Left cardiac atrium (tissue), 4 donors: ENCODE data around the gene GTPBP1. TPM values are rescaled to one million over a fixed set of nuclear protein-coding genes. Genes with fewer than 3 reads are reported as not detected.

Experiments
- ATAC-seq, 2 donors: fragments of 200-7000 bp; cut with Tn5 transposase; one replicate each; pipeline ENCODE4 v1.9.1; 2020; ENCODE audit warnings: mild to moderate bottlenecking in 2 of 2, moderate library complexity in 2 of 2
- DNase-seq: peaks from one replicate; pipeline ENCODE4 v3.0.0-alpha.2; 2020
- intact Hi-C, 2 donors: fragments of 100-400 bp; cut with DNase I; formaldehyde crosslinking; loops; one replicate each; pipeline versions ENCODE4 v1.14.1 to v1.15.1; 2022 to 2023
- total RNA-seq, 2 donors: library from RNA; stranded (reverse); fragmentation: NEBNext Ultra II Directional; extraction: Animal tissue kit (Norgen Biotek cat#: 25700); gene quantifications; one replicate each; pipeline ENCODE4 v1.2.1, GENCODE V29; 2021
- donor health status: DM: no; HTN: yes; CAD: no.
- donor health status: DM: no; HTN: yes; CAD: no; lungs with severe emphysema.
- donor health status: DM: yes; HTN: yes; CAD: no.
- donor health status: Dilated cardiomyopathy.

GTPBP1 gene
- total RNA-seq, 2 donors from 2014 or later, result 25.1 to 33.5 TPM

DNA sequence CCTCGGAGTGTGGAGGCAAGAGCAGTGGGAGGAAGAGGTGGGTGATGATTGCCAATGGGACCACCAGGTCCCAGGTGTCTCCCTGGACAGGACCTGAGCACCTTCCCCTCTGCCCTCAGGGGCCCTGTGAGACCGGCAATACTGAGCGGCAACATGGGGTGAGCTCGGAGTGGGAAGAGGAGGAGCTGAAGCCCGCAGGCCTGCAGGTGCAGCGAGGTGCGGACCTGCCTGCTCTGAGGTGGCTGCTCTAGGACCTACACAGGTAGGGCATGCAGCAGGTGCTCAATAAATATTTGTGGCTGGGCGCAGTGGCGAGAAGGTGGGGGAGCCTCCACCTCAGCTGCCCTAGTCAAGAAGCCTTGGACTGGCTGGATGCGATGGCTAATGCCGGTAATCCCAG, 62.3 kb downstream of the GTPBP1 start:
- intact Hi-C loops, result loop anchor here in 1 of 2 donors (5.0 to 10.0 kb wide), 2 partner anchors 74 to 237 kb away; partner anchors contain the start of gene NPTXR
- no peak for DNase-seq

DNA sequence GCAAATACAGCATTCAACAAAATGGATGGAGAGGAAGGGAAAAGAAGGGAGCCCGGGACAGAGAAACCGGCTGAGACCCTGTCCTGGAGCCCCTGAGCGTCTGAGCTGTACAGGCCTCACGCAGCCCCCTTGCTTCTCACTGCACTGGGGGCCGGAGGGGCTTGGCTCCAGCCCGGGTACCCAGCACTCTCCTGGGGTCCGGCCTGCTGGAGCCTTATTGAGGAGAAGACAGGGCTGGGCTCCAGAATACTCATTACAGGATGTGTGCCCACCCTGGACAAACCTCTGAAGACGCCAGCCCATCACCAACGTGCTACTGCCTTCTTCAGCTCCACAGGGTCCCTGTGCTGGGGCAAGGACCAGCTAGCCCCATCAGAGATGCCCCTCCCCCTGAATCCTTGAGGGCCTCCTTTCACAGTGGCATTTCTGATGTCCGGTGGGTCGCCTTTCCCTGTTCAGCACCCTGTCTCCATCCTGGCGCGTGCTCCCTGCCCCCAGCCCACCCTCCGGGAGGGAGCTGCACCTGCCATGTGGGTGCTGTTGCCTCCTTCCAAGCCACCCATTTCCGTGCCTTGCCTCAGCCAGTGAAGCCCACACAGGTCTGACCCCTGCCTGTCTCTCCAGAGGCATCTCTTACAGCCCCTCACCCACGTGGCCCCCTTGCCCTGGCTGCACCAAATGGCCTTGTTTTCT, 64.7 kb downstream of the GTPBP1 start:
- intact Hi-C loops, result loop anchor here in 1 of 2 donors (10.0 kb wide), 1 partner anchor 94 kb away; no protein-coding TSS in a partner anchor
- ATAC-seq (no peak), DNase-seq (no peak)

More for the DNA sequence above, 62.3 kb downstream of the GTPBP1 start:
- ATAC-seq, result no peak

DNA sequence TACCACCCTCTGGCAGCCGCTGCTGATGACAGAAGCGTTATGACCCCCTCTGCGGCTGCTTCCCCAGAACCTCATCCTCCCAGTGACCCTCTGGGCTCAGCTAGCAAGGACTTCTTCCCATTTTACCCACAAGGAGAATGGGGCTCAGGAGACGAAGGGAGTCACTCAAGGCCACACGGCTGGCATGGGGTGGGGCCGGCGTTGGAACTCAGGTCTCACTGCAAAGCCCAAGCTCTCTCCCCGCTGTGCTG, 66.8 kb downstream of the GTPBP1 start:
- ATAC-seq, result no peak

DNA sequence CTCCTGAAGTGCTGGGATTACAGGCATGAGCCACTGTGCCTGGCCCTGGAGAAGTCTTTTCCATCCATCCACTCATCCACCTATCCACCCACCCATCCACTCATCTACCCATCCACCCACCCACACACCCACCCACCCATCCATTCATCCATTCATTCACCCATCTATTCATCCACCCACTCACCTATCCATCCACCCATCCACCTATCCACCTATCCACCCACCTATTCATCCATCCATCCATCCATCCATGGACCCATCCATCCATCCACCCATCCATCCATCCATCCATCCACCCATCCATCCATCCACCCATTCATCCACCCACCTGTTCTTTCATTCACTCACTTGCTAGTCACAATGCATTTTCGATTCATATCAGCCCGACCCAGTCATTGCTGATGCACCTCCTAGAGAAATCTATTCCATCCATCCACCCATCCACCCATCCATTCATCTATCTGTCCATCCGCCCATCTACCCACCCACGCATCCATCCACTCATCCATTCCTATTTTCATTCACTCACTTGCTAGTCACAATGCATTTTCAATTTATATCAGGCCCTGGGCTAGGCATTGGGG, 67.7 kb downstream of the GTPBP1 start:
- DNase-seq (no peak), ATAC-seq (no peak)
- intact Hi-C loops, result loop anchor here in 1 of 2 donors (10.0 kb wide), 1 partner anchor 91 kb away; no protein-coding TSS in a partner anchor

More for the DNA sequence above, 66.8 kb downstream of the GTPBP1 start:
- no peak for DNase-seq
- intact Hi-C loops, result loop anchor here in 1 of 2 donors (10.0 kb wide), 1 partner anchor 92 kb away; no protein-coding TSS in a partner anchor

DNA sequence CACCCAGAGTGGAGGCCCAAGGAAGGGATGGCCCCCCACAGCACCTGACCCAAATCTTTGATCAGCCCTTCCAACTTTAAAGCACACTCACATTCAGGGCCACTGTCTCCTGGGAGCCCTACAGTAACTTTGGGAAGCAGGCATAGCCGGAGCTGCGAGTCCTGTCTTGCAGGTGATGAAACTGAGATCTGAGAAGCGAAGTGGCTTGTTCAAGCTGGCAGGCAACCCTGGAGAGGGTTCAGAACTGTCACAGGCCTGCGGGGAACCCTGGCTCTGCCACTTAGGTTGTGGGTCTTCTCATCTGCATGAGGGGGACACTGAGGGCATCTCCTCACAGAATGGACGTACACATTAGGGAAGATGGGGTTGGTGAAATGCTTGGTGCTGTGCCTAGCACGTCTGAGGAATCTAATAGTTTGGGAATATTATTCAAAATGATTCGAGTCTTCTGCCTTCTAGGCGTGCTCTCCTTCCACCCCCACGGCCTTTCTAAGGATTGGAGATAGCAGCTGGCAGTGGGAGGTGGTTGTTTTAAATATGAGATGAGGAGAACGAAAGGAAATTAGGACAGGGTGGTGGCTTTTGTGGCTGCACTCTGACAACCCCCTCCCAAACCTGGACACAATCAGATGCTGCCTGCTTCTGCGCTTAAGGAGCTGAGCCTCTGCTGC, 68.9 kb downstream of the GTPBP1 start:
- ATAC-seq, result no peak
- DNase-seq, result no peak
- intact Hi-C loops, result loop anchor here in 1 of 2 donors (10.0 kb wide), 1 partner anchor 90 kb away; no protein-coding TSS in a partner anchor

- no peak for ATAC-seq
- intact Hi-C loops, result loop anchor here in 1 of 2 donors (10.0 kb wide), 1 partner anchor 89 kb away; no protein-coding TSS in a partner anchor
- DNase-seq, result no peak
These were observed 69.9 kb downstream of the GTPBP1 start for GRCh38 chr22:38775656-38776055.

DNA sequence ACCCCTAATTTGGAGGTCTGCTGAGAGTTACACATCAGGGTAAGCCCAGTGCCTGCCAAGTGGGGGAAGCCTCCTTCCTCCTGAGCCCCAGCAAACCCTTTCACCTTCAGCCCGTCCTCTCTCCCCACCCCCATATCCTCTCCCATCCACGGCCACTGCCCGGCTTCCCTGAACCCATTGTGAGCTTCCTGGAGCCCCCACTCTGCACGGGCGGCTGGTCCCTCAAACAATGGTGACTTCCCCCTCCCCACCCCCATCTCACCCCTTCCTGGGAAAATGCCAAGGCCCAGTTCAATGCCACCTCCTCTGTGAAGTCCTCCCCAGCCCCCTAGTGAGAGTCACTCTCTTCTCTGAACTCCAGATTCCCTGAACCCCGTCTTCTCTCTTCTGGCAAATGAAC, 70.3 kb downstream of the GTPBP1 start:
- intact Hi-C loops, result loop anchor here in 1 of 2 donors (10.0 kb wide), 1 partner anchor 89 kb away; no protein-coding TSS in a partner anchor
- ATAC-seq (no peak), DNase-seq (no peak)

- no peak for DNase-seq
- peak; percentile 52 to 69 for ATAC-seq
- intact Hi-C loops, result loop anchor here in 1 of 2 donors (10.0 kb wide), 1 partner anchor 88 kb away; no protein-coding TSS in a partner anchor
These were observed 71.4 kb downstream of the GTPBP1 start for GRCh38 chr22:38777087-38777671.

DNA sequence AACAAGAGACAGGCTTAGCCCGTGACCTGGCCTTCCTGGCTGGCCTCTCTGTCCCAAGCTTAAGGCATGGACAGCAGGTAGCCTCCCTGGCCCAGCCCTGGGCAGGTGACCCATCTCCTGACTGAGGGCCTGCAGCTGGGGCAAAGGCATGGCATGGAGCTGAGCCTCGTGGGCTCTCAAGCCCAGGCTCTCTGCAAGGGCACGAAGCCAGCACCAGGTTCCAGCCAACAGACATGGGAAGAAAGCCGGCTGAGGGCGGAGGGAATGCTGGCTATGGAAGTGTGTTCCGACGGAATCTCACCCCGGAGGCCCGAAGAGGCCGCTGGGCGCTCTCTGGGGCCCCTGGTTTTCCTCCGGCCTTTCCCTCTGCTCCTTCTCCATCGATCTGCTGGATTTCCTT, 75.3 kb downstream of the GTPBP1 start:
- DNase-seq (peak; percentile 71), ATAC-seq (peak; percentile 36 to 67)
- intact Hi-C loops, result no loop called here

DNA sequence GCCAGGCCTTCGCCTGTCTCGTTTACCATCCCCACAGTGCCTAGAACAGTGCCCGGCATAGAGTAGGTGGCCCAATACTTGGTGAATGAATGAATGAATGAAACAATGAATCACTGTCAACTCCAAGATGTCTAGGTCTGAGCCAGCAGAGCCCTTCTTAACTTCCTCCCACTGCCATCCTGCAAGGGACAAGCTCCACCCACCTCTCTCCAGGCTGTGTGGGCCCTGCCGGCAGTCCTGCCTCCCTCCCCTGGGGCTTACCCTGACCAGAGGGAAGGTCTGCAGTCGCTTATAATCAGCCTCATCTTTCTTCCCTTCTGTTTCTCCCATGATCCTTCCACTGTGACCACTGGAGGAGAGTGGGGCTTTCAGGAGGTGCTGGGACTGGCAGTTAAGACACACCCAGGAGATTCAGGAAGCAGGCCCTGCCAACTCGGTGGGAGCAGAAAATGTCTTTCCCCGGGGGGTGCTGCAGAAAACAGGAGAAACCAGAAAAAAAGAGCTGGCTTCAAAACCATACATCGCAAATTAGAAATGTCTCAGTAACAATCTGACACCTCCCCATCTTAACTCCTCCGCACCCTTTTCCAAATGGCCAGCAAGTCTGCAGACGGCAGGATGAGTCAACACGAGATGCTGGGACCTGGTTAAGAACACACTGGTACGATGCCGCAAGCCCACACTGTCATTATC, 76.8 kb downstream of the GTPBP1 start:
- intact Hi-C loops, result no loop called here
- peak in 1 of 2 donors; percentile 49 for ATAC-seq

More for the DNA sequence above, 76.8 kb downstream of the GTPBP1 start:
- no peak for DNase-seq

Other genes starting within 250 kb of the GTPBP1 start
- gene KDELR3, start 237.8 kb upstream of the GTPBP1 start, total RNA-seq, result 10 to 100 TPM in 1 of 2 donors, 1 to 10 TPM in 1; 9.2 to 10.1 TPM
- 100 to 1,000 TPM; 209 to 220 TPM for gene DDX17, start 199.6 kb upstream of the GTPBP1 start, total RNA-seq
- gene DMC1, start 135.8 kb upstream of the GTPBP1 start, total RNA-seq, result 1 to 10 TPM; 1.2 to 1.4 TPM
- under 1 TPM; 0.44 to 0.68 TPM for gene FAM227A, start 49.6 kb upstream of the GTPBP1 start, total RNA-seq
- 10 to 100 TPM; 36.0 to 39.1 TPM for gene CBY1, start 49.3 kb upstream of the GTPBP1 start, total RNA-seq
- gene TOMM22, start 24.0 kb upstream of the GTPBP1 start, total RNA-seq, result 10 to 100 TPM; 56.0 to 67.2 TPM
- gene JOSD1, start 5.0 kb upstream of the GTPBP1 start, total RNA-seq, result 10 to 100 TPM; 22.7 to 33.2 TPM
- gene SUN2, start 50.1 kb downstream of the GTPBP1 start, total RNA-seq, result 100 to 1,000 TPM; 109 to 133 TPM
- gene DNAL4, start 88.2 kb downstream of the GTPBP1 start, total RNA-seq, result 10 to 100 TPM in 1 of 2 donors, 1 to 10 TPM in 1; 8.8 to 10.8 TPM
- 10 to 100 TPM; 26.9 to 30.8 TPM for gene NPTXR, start 138.1 kb downstream of the GTPBP1 start, total RNA-seq
- gene CBX6, start 166.3 kb downstream of the GTPBP1 start, total RNA-seq, result 10 to 100 TPM; 46.0 to 54.3 TPM